CD8-positive, alpha-beta memory T cell (primary cell): ENCODE measurements around the gene CCSER1. TPM values are rescaled to one million over a fixed set of nuclear protein-coding genes. Genes with fewer than 3 reads are reported as not detected.

Source experiments
- CTCF ChIA-PET: fragments of 350-600 bp; sonication (Branson Sonifier 250); formaldehyde crosslinking; loops from one replicate; lab custom pipeline; 2021; ENCODE audit warnings: antibody characterized with exemption; lab: Charles Lee
- POLR2A ChIA-PET: fragments of 350-600 bp; sonication (Branson Sonifier 250); formaldehyde crosslinking; loops from one replicate; lab custom pipeline; 2021; ENCODE audit warnings: antibody characterized with exemption; lab: Charles Lee
- DNase-seq, 5 donors: peaks; one replicate each; pipeline versions ENCODE4 v3.0.0 to v3.0.0-alpha.2; 2020 to 2022; ENCODE audit warnings: mixed read lengths in 1 of 5
- H3K27ac ChIP-seq: one replicate; pipeline ENCODE4 v1.7.0; 2013; ENCODE audit warnings: low read depth, mild to moderate bottlenecking, low read length, moderate library complexity
- H3K27me3 ChIP-seq: 2 replicates; pipeline ENCODE4 v1.7.0; 2013; ENCODE audit warnings: low read length, mild to moderate bottlenecking; ENCODE audit not compliant: insufficient read depth, poor library complexity, severe bottlenecking
- H3K36me3 ChIP-seq: 2 replicates; pipeline ENCODE4 v1.7.0; 2013; ENCODE audit warnings: mild to moderate bottlenecking, low read length, moderate library complexity; ENCODE audit not compliant: insufficient read depth
- H3K4me1 ChIP-seq: 2 replicates; pipeline ENCODE4 v1.7.0; 2013; ENCODE audit warnings: mild to moderate bottlenecking, low read length, moderate library complexity; ENCODE audit not compliant: insufficient read depth
- H3K4me3 ChIP-seq: 2 replicates; pipeline ENCODE4 v1.7.0; 2013; ENCODE audit warnings: mild to moderate bottlenecking, low read length
- H3K9me3 ChIP-seq: 2 replicates; pipeline ENCODE4 v1.7.0; 2013; ENCODE audit warnings: mild to moderate bottlenecking, low read length
- H3K27ac Mint-ChIP-seq, 8 donors: one replicate each; pipeline ENCODE4 v1.8.0; 2020 to 2021; ENCODE audit warnings: mixed read lengths in 8 of 8, mild to moderate bottlenecking in 6 of 8, inconsistent platforms in 3 of 8, moderate library complexity in 3 of 8
- H3K27me3 Mint-ChIP-seq, 2 donors: one replicate each; pipeline ENCODE4 v1.8.0; 2020 to 2021; ENCODE audit warnings: mixed read lengths in 2 of 2, mild to moderate bottlenecking in 1 of 2, moderate library complexity in 1 of 2
- H3K36me3 Mint-ChIP-seq, 3 donors: one replicate each; pipeline ENCODE4 v1.8.0; 2020 to 2021; ENCODE audit warnings: mixed read lengths in 3 of 3, inconsistent platforms in 1 of 3, mild to moderate bottlenecking in 1 of 3
- H3K4me1 Mint-ChIP-seq, 3 donors: one replicate each; pipeline ENCODE4 v1.8.0; 2020 to 2021; ENCODE audit warnings: mixed read lengths in 3 of 3, inconsistent platforms in 1 of 3, mild to moderate bottlenecking in 1 of 3
- H3K4me3 Mint-ChIP-seq, 7 donors: one replicate each; pipeline ENCODE4 v1.8.0; 2020 to 2021; ENCODE audit warnings: mixed read lengths in 7 of 7, mild to moderate bottlenecking in 6 of 7, moderate library complexity in 4 of 7, inconsistent platforms in 2 of 7
- H3K9me3 Mint-ChIP-seq, 5 donors: one replicate each; pipeline ENCODE4 v1.8.0; 2020 to 2022; ENCODE audit warnings: mixed read lengths in 5 of 5, mild to moderate bottlenecking in 3 of 5, moderate library complexity in 2 of 5, inconsistent platforms in 1 of 5
- polyA plus RNA-seq: library from polyadenylated mRNA; unstranded; fragments of 300-500 nt; fragmentation: Illumina TruSeq; gene quantifications from one replicate; pipeline ENCODE4 v1.2.3, GENCODE V29; 2021
- total RNA-seq, 2 experiments: library from RNA; stranded (reverse); gene quantifications; one replicate each; pipeline ENCODE4 v1.2.3, GENCODE V29; 2021

Gene CCSER1
- total and polyA plus RNA-seq, 3 experiments from 2014 or later: 0.12 to 0.20 TPM; not detected in 1

- Mint-ChIP-seq H3K36me3 (peaks cover 0 to 2% (median 0%) of the 10 kb centered on the region in 3 donors), H3K4me1 (no peaks in the 10 kb centered on the region), H3K27ac (no peak overlapping the region), H3K4me3 (no peak overlapping the region), H3K9me3 (peaks cover 0 to 12% (median 2%) of the 10 kb centered on the region in 5 donors), H3K27me3 (no peaks in the 10 kb centered on the region)
- ChIA-PET POLR2A (no interaction called here), CTCF (no interaction called here)
- DNase-seq: no peak
- Histone ChIP-seq H3K27ac (no peak overlapping the region), H3K9me3 (no peaks in the 10 kb centered on the region), H3K4me1 (no peaks in the 10 kb centered on the region), H3K27me3 (no peaks in the 10 kb centered on the region), H3K4me3 (no peak overlapping the region), H3K36me3 (no peaks in the 10 kb centered on the region)
Measured at GRCh38 chr4:90570615-90571014, 443.4 kb downstream of the CCSER1 start.

- Mint-ChIP-seq H3K36me3 (peaks cover 0 to 2% (median 0%) of the 10 kb centered on the region in 3 donors), H3K27ac (no peak overlapping the region), H3K9me3 (peaks cover 0 to 11% (median 7%) of the 10 kb centered on the region in 5 donors), H3K27me3 (no peaks in the 10 kb centered on the region), H3K4me3 (no peak overlapping the region), H3K4me1 (no peaks in the 10 kb centered on the region)
- POLR2A ChIA-PET: no interaction called here
- no peaks in the 10 kb centered on the region for H3K4me1 ChIP-seq
- no peak for DNase-seq
- no peak overlapping the region for H3K4me3 ChIP-seq
- CTCF ChIA-PET: no interaction called here
- no peaks in the 10 kb centered on the region for H3K9me3 ChIP-seq
- no peak overlapping the region for H3K27ac ChIP-seq
- no peaks in the 10 kb centered on the region for H3K36me3 ChIP-seq
- H3K27me3 ChIP-seq: no peaks in the 10 kb centered on the region
Measured at GRCh38 chr4:90572996-90573395, 445.8 kb downstream of the CCSER1 start.

- POLR2A ChIA-PET: no interaction called here
- Mint-ChIP-seq H3K27ac (no peak overlapping the region), H3K27me3 (no peaks in the 10 kb centered on the region), H3K4me3 (no peak overlapping the region), H3K9me3 (peaks cover 0 to 11% (median 5%) of the 10 kb centered on the region in 5 donors), H3K4me1 (no peaks in the 10 kb centered on the region), H3K36me3 (peaks cover 0 to 2% (median 0%) of the 10 kb centered on the region in 3 donors)
- DNase-seq: no peak
- H3K27me3 ChIP-seq: no peaks in the 10 kb centered on the region
- no peaks in the 10 kb centered on the region for H3K36me3 ChIP-seq
- H3K4me3 ChIP-seq: no peak overlapping the region
- H3K27ac ChIP-seq: no peak overlapping the region
- no peaks in the 10 kb centered on the region for H3K9me3 ChIP-seq
- CTCF ChIA-PET: no interaction called here
- no peaks in the 10 kb centered on the region for H3K4me1 ChIP-seq
Measured at GRCh38 chr4:90575371-90575770, 448.2 kb downstream of the CCSER1 start.

- Mint-ChIP-seq H3K36me3 (no peaks in the 10 kb centered on the region), H3K27ac (no peak overlapping the region), H3K4me3 (no peak overlapping the region), H3K9me3 (peaks cover 0 to 7% (median 0%) of the 10 kb centered on the region in 5 donors), H3K27me3 (no peaks in the 10 kb centered on the region), H3K4me1 (no peaks in the 10 kb centered on the region)
- Histone ChIP-seq H3K4me3 (no peak overlapping the region), H3K4me1 (no peaks in the 10 kb centered on the region), H3K9me3 (no peaks in the 10 kb centered on the region), H3K36me3 (no peaks in the 10 kb centered on the region), H3K27me3 (no peaks in the 10 kb centered on the region), H3K27ac (no peak overlapping the region)
- CTCF ChIA-PET: no interaction called here
- no peak for DNase-seq
- POLR2A ChIA-PET: no interaction called here
Measured at GRCh38 chr4:90580326-90580725, 453.1 kb downstream of the CCSER1 start.

DNA sequence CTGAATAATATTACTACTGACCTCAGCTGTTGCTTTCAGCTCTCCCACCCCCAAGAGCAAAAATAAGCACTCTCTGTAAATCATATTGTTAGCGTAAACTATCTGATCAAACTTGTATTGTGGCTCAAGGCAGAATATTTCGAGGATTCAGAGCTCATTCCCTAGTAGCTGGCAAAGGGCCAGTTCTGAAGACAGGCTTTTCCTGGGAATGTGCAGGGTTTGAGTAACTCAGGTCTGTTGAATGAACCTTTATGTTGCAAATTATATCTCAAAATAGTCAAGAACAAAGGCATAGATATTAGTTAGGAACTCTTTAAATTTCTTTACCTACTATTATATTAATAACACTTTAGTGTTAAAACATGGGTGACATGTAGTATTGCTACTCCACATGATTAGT, 454.9 kb downstream of the CCSER1 start:
- H3K4me1 Mint-ChIP-seq: no peaks in the 10 kb centered on the region
- peaks cover 0 to 3% (median 0%) of the 10 kb centered on the region in 5 donors for H3K9me3 Mint-ChIP-seq
- no peak overlapping the region for H3K27ac Mint-ChIP-seq
- Histone ChIP-seq H3K36me3 (no peaks in the 10 kb centered on the region), H3K27ac (no peak overlapping the region), H3K9me3 (no peaks in the 10 kb centered on the region), H3K4me1 (no peaks in the 10 kb centered on the region), H3K4me3 (no peak overlapping the region), H3K27me3 (no peaks in the 10 kb centered on the region)
- no peaks in the 10 kb centered on the region for H3K36me3 Mint-ChIP-seq
- POLR2A ChIA-PET: no interaction called here
- no peak overlapping the region for H3K4me3 Mint-ChIP-seq
- CTCF ChIA-PET: no interaction called here
- no peak for DNase-seq
- no peaks in the 10 kb centered on the region for H3K27me3 Mint-ChIP-seq

DNA sequence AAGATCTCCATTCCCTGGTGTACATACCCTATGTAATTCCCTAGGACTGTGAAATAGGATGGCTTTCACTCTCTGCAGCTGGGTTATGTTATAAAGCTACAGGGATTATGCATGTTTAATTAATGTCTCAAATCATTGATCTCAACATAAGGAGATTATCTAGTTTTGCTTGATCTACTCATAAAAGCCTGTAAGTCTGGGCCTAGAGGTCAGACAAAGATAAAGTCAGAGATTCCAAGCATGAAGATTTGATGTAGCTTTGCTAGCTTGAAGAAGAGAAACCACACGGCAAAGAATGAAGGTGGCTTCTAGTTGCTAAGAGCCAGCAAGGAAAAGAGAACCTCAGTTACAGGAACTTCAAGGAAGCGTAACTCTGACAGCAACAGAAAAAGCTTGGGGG, 456.9 kb downstream of the CCSER1 start:
- ChIA-PET CTCF (no interaction called here), POLR2A (no interaction called here)
- H3K27me3 ChIP-seq: no peaks in the 10 kb centered on the region
- H3K27ac Mint-ChIP-seq: no peak overlapping the region
- H3K4me3 ChIP-seq: no peak overlapping the region
- H3K36me3 ChIP-seq: no peaks in the 10 kb centered on the region
- H3K9me3 ChIP-seq: no peaks in the 10 kb centered on the region
- no peaks in the 10 kb centered on the region for H3K27me3 Mint-ChIP-seq
- peaks cover 0 to 5% (median 2%) of the 10 kb centered on the region in 5 donors for H3K9me3 Mint-ChIP-seq
- H3K4me1 Mint-ChIP-seq: no peaks in the 10 kb centered on the region
- no peak overlapping the region for H3K4me3 Mint-ChIP-seq
- DNase-seq: no peak
- H3K4me1 ChIP-seq: no peaks in the 10 kb centered on the region
- H3K36me3 Mint-ChIP-seq: no peaks in the 10 kb centered on the region
- H3K27ac ChIP-seq: no peak overlapping the region

DNA sequence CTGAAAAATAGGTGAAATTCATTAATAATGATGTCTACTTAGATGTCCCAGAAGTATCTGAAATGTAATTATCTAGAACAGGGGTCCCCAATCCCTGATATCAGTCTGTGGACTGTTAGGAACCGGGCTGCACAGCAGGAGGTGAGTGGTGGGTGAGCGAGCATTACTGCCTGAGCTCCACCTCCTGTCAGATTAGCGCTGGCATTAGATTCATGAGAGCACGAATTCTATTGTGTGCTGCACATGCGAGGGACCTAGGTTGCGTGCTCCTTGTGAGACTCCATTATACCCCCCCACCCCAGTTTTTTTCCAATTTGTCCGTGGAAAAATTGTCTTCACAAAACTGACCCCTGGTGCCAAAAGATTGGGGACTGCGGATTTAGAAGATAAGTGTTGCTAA, 458.8 kb downstream of the CCSER1 start:
- ChIA-PET CTCF (no interaction called here), POLR2A (no interaction called here)
- H3K27ac Mint-ChIP-seq: no peak overlapping the region
- no peak overlapping the region for H3K27ac ChIP-seq
- H3K36me3 Mint-ChIP-seq: no peaks in the 10 kb centered on the region
- H3K27me3 Mint-ChIP-seq: no peaks in the 10 kb centered on the region
- H3K4me1 ChIP-seq: no peaks in the 10 kb centered on the region
- no peaks in the 10 kb centered on the region for H3K4me1 Mint-ChIP-seq
- H3K27me3 ChIP-seq: no peaks in the 10 kb centered on the region
- H3K36me3 ChIP-seq: no peaks in the 10 kb centered on the region
- no peaks in the 10 kb centered on the region for H3K9me3 ChIP-seq
- H3K4me3 ChIP-seq: no peak overlapping the region
- peaks cover 3 to 6% (median 3%) of the 10 kb centered on the region in 5 donors for H3K9me3 Mint-ChIP-seq
- no peak overlapping the region for H3K4me3 Mint-ChIP-seq
- no peak for DNase-seq

- Mint-ChIP-seq H3K36me3 (no peaks in the 10 kb centered on the region), H3K4me1 (no peaks in the 10 kb centered on the region), H3K27ac (no peak overlapping the region), H3K4me3 (no peak overlapping the region), H3K9me3 (peaks cover 3 to 10% (median 6%) of the 10 kb centered on the region in 5 donors), H3K27me3 (no peaks in the 10 kb centered on the region)
- POLR2A ChIA-PET: no interaction called here
- Histone ChIP-seq H3K27me3 (no peaks in the 10 kb centered on the region), H3K36me3 (no peaks in the 10 kb centered on the region), H3K27ac (no peak overlapping the region), H3K4me1 (no peaks in the 10 kb centered on the region), H3K9me3 (no peaks in the 10 kb centered on the region), H3K4me3 (no peak overlapping the region)
- CTCF ChIA-PET: no interaction called here
- DNase-seq: no peak
Measured at GRCh38 chr4:90586799-90587198, 459.6 kb downstream of the CCSER1 start.

GRCh38 chr4:90597927-90598326, 470.7 kb downstream of the CCSER1 start:
- Histone ChIP-seq H3K4me3 (no peak overlapping the region), H3K36me3 (no peaks in the 10 kb centered on the region), H3K27ac (no peak overlapping the region), H3K9me3 (no peaks in the 10 kb centered on the region), H3K4me1 (no peaks in the 10 kb centered on the region), H3K27me3 (no peaks in the 10 kb centered on the region)
- Mint-ChIP-seq H3K27me3 (no peaks in the 10 kb centered on the region), H3K9me3 (peaks cover 0 to 8% (median 3%) of the 10 kb centered on the region in 5 donors), H3K27ac (no peak overlapping the region), H3K4me1 (no peaks in the 10 kb centered on the region), H3K4me3 (no peak overlapping the region), H3K36me3 (no peaks in the 10 kb centered on the region)
- ChIA-PET CTCF (no interaction called here), POLR2A (no interaction called here)
- DNase-seq: no peak
